Measurements from ENCODE around the gene KCNA2.

DNA sequence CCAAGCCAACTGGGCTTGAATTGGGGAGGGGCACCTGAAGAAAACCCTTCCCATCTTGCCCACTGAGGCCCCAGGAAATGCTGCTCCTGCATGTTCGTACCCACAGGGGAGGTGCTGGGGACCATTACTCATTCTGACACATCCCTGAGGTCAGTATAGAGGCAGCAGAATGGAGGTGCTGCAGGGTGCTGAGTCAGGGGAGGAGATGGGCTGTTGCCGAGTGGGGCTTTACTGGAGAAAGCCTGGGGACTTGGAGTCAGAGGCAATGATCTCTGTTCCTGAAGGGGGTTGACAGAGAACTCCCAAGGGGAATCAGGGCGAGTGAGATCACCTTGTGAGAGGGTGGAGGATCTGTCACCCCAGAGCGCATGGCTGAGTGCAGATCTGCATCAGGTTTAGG is 47.0 kb downstream of the KCNA2 start:
- TF ChIP-seq CTCF (conservative IDR thresholded peaks at IDR 0.05; ENCODE audit: low read depth, low read length) (no peak), POLR2A (IDR thresholded peaks at IDR 0.05; ENCODE audit: low read depth, low read length) (no peak), RCOR1 (IDR thresholded peaks at IDR 0.05; ENCODE audit: insufficient replicate concordance, low read length) (no peak), CEBPB (IDR thresholded peaks at IDR 0.05; ENCODE audit: low read depth, low read length) (no peak), RAD21 (IDR thresholded peaks at IDR 0.05; ENCODE audit: low read length) (no peak), MXI1 (IDR thresholded peaks at IDR 0.05; ENCODE audit: borderline replicate concordance, low read depth, low read length) (no peak), USF2 (IDR thresholded peaks at IDR 0.05; ENCODE audit: low read depth, low read length) (no peak), SMC3 (IDR thresholded peaks at IDR 0.05; ENCODE audit: low read depth, low read length) (no peak), BHLHE40 (IDR thresholded peaks at IDR 0.05; ENCODE audit: low read depth, low read length) (no peak), RFX5 (IDR thresholded peaks at IDR 0.05; ENCODE audit: low read depth, low read length) (no peak), ELK1 (IDR thresholded peaks at IDR 0.05; ENCODE audit: borderline replicate concordance, low read depth, low read length) (no peak), NFE2L2 (IDR thresholded peaks at IDR 0.05; ENCODE audit: low read depth, low read length) (no peak), MAFK (IDR thresholded peaks at IDR 0.05; ENCODE audit: low read depth, low read length) (no peak)

All from IMR-90 (cell line).